K562 (cell line): Measurements from ENCODE around the gene RSBN1L. TPM values are rescaled to one million over a fixed set of nuclear protein-coding genes. Genes with fewer than 3 reads are reported as not detected.

ENCODE experiments used
- CBFA2T2 ChIP-seq: fragments of 450-650 bp; conservative IDR thresholded peaks from 2 replicates; pipeline ENCODE4 v1.6.1; 2017; ENCODE audit warnings: mild to moderate bottlenecking
- CGGBP1 ChIP-seq: fragments of 250-450 bp; sonication (Bioruptor Pico); IDR thresholded peaks from 2 replicates; pipeline ENCODE4 v1.9.0; 2021; ENCODE audit warnings: mild to moderate bottlenecking
- EGR1 ChIP-seq: fragments of 450-650 bp; conservative IDR thresholded peaks from 2 replicates; pipeline ENCODE4 v1.6.1; 2017; ENCODE audit warnings: mild to moderate bottlenecking
- ILF3 ChIP-seq: fragments of 450-650 bp; IDR thresholded peaks from 2 replicates; pipeline ENCODE4 v1.6.1; 2018; ENCODE audit warnings: antibody characterized with exemption, mild to moderate bottlenecking, moderate library complexity, borderline replicate concordance
- NCOR1 ChIP-seq: fragments of 450-650 bp; IDR thresholded peaks from 2 replicates; pipeline ENCODE4 v1.6.1; 2016; ENCODE audit warnings: mild to moderate bottlenecking, moderate library complexity
- NFRKB ChIP-seq: fragments of 450-650 bp; IDR thresholded peaks from 2 replicates; pipeline ENCODE4 v1.6.1; 2016; ENCODE audit warnings: low read depth
- NR2C1 ChIP-seq, 2 experiments: fragments of 450-650 bp; IDR thresholded peaks; 2 replicates each; pipeline ENCODE4 v1.6.1; 2017; ENCODE audit warnings: mild to moderate bottlenecking in 2 of 2, antibody characterized with exemption in 1 of 2, inconsistent platforms in 1 of 2, missing compliant biosample characterization in 1 of 2, missing genetic modification characterization in 1 of 2
- RBM14 ChIP-seq: fragments of 200-400 bp; formaldehyde crosslinking; IDR thresholded peaks from 2 replicates; pipeline ENCODE4 v1.6.1; 2018; ENCODE audit warnings: low read depth, mild to moderate bottlenecking, low read length, moderate library complexity, borderline replicate concordance; ENCODE audit not compliant: insufficient read depth
- SAFB2 ChIP-seq: fragments of 200-400 bp; formaldehyde crosslinking; IDR thresholded peaks from 2 replicates; pipeline ENCODE4 v1.6.1; 2018; ENCODE audit warnings: borderline replicate concordance, low read length, low read depth, moderate library complexity; ENCODE audit not compliant: severe bottlenecking
- SIN3B ChIP-seq: fragments of 450-650 bp; IDR thresholded peaks from 2 replicates; pipeline ENCODE4 v1.6.1; 2017; ENCODE audit warnings: low read depth, mild to moderate bottlenecking, moderate library complexity
- SMAD4 ChIP-seq: fragments of 250-450 bp; sonication (Bioruptor Pico); conservative IDR thresholded peaks from 2 replicates; pipeline ENCODE4 v1.8.0; 2021; ENCODE audit warnings: inconsistent platforms, mild to moderate bottlenecking, moderate library complexity
- SMARCC2 ChIP-seq: fragments of 450-650 bp; IDR thresholded peaks from 2 replicates; pipeline ENCODE4 v1.6.1; 2017; ENCODE audit warnings: antibody characterized with exemption, moderate library complexity, mild to moderate bottlenecking, low read depth
- TEAD1 ChIP-seq, 2 experiments: fragments of 450-650 bp in 1 of 2; sonication (generic) in 1 of 2; formaldehyde crosslinking; IDR thresholded peaks; 2 replicates each; pipeline versions ENCODE4 v1.4.0 to v1.8.0; 2020 to 2022; ENCODE audit warnings: mild to moderate bottlenecking in 2 of 2, missing genetic modification reagents in 1 of 2
- TSHZ1 ChIP-seq: fragments of 250-450 bp; sonication (Bioruptor Pico); IDR thresholded peaks from 2 replicates; pipeline ENCODE4 v1.4.0; 2020; ENCODE audit warnings: mild to moderate bottlenecking, moderate library complexity
- ZBTB17 ChIP-seq: fragments of 450-650 bp; formaldehyde crosslinking; IDR thresholded peaks from 2 replicates; pipeline ENCODE4 v1.4.0; 2020; ENCODE audit warnings: mild to moderate bottlenecking
- ZNF165 ChIP-seq: fragments of 250-450 bp; sonication (Bioruptor Pico); IDR thresholded peaks from 2 replicates; pipeline ENCODE4 v1.4.0; 2020; ENCODE audit warnings: borderline replicate concordance
- ZNF280B ChIP-seq: fragments of 250-450 bp; sonication (Bioruptor Pico); IDR thresholded peaks from 2 replicates; pipeline ENCODE4 v1.5.1; 2021; ENCODE audit warnings: mild to moderate bottlenecking
- ZNF41 ChIP-seq: fragments of 250-450 bp; sonication (Bioruptor Pico); conservative IDR thresholded peaks from 2 replicates; pipeline ENCODE4 v1.4.0; 2020; ENCODE audit warnings: mild to moderate bottlenecking
- polyA plus RNA-seq, 8 experiments: library from polyadenylated mRNA; depleted of rRNA in 4 of 8; stranded (reverse) in 5 of 8; unstranded in 3 of 8; fragments of >200 nt; fragmentation: Nextera tagmentation in 2 of 8; fragmentation: Illumina TruSeq in 1 of 8; extraction: Ambion mirVana in 2 of 8; extraction: Trizol in 1 of 8; gene quantifications; 2 replicates each; pipeline versions ENCODE4 v1.2.1 to v1.2.3, GENCODE V29; 2011 to 2014; ENCODE audit warnings: inconsistent platforms in 1 of 8, missing spikeins in 1 of 8
- total RNA-seq, 7 experiments: library from RNA; depleted of rRNA in 6 of 7; stranded (reverse); fragments of >200 nt in 6 of 7; fragmentation: Illumina TruSeq in 2 of 7; extraction: Trizol in 2 of 7; gene quantifications; 2 replicates each; pipeline versions ENCODE4 v1.2.1 to v1.2.3, GENCODE V29; 2011 to 2021; ENCODE audit warnings: low replicate concordance in 1 of 7
- TF ChIP-seq, protein P1 (sequence below): sonication (generic); formaldehyde crosslinking; IDR thresholded peaks from 2 replicates; pipeline ENCODE4 v1.9.0; 2022; ENCODE audit warnings: mild to moderate bottlenecking, missing genetic modification reagents
- TF ChIP-seq, protein P2 (sequence below), 2 experiments: fragments of 450-650 bp in 1 of 2; sonication (generic) in 1 of 2; formaldehyde crosslinking; conservative IDR thresholded peaks; 2 replicates each; pipeline versions ENCODE4 v1.4.0 to v1.8.1; 2020 to 2022; ENCODE audit warnings: mild to moderate bottlenecking in 1 of 2, missing genetic modification reagents in 1 of 2

Gene RSBN1L
- total and polyA plus RNA-seq, 9 of the 15 experiments (the other 6 are each of a cell fraction or from before 2014, with no cell fraction given): 6.2 to 35.2 (median 20.1) TPM

DNA sequence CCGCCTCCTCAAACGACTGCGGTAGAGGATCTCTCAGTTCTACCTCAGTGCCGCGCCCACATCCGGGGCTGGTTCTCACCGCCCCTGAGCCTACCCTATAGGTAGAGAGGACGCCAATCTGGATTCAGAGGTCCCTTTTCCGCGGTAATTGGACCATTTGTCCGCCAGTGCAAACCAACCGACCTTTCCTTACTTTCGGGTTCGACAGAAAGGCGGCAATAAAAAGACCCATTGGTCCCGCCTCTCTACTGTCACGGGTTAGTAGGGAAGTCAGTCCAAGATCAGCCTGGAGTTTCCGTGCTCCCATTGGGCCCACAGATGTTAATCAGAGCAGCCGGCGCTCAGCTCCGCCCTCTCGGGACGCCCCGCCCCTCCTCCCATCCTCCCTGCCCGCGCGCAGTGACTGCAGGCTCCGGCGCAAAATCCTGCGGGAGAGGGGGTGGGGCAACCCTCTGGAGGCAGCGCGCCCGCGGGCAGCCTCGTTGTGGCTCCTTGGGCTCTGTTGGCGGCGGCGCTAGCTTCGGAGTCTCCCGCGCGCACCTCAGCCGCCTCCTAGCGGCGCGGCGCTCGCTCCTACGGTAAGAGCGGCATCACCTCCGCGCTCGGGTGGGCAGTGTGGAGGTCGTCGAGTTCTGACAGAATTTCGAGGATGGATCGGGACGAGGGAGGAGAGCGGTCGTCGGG lies 102.3 kb downstream of the RSBN1L start, which contains the start of the genes PHTF2 and TMEM60 (continued):
- TF ChIP-seq ZNF165 (CRISPR knock-in tag): no peak
- TF ChIP-seq SMARCC2: no peak
- no peak for TF ChIP-seq ZNF41 (CRISPR knock-in tag)
- TF ChIP-seq ILF3: no peak
- TF ChIP-seq ZBTB17 (CRISPR knock-in tag): peak; percentile 71; the same call in 1 of the 2 replicates
- no peak for TF ChIP-seq ZNF280B (CRISPR knock-in tag)
- no peak for TF ChIP-seq CBFA2T2
- peak; percentile 14; the same call in 1 of the 2 replicates for TF ChIP-seq CGGBP1 (CRISPR knock-in tag)
- no peak for TF ChIP-seq RBM14
- 0 out of 2 replicates have a peak, but pooled peaks have one; percentile 21 for TF ChIP-seq SIN3B
- TF ChIP-seq TEAD1 (CRISPR knock-in tag; IDR thresholded peaks at IDR 0.05): 0 out of 4 replicates have a peak, but pooled peaks of 1 of the 2 experiments have one; percentile 38
- TF ChIP-seq, protein P1, sequence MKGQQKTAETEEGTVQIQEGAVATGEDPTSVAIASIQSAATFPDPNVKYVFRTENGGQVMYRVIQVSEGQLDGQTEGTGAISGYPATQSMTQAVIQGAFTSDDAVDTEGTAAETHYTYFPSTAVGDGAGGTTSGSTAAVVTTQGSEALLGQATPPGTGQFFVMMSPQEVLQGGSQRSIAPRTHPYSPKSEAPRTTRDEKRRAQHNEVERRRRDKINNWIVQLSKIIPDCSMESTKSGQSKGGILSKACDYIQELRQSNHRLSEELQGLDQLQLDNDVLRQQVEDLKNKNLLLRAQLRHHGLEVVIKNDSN: 0 out of 2 replicates have a peak, but pooled peaks have one; percentile 0
- TF ChIP-seq NCOR1: no peak
- 0 out of 2 replicates have a peak, but pooled peaks have one; percentile 29 for TF ChIP-seq TSHZ1
- TF ChIP-seq SAFB2: no peak
- no peak for TF ChIP-seq NFRKB
- TF ChIP-seq SMAD4 (CRISPR knock-in tag): peak; percentile 80
- TF ChIP-seq, protein P2, sequence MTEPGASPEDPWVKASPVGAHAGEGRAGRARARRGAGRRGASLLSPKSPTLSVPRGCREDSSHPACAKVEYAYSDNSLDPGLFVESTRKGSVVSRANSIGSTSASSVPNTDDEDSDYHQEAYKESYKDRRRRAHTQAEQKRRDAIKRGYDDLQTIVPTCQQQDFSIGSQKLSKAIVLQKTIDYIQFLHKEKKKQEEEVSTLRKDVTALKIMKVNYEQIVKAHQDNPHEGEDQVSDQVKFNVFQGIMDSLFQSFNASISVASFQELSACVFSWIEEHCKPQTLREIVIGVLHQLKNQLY (CRISPR knock-in tag; conservative IDR thresholded peaks at IDR 0.05): 0 out of 4 replicates have a peak, but pooled peaks of 1 of the 2 experiments have one; percentile 73
- peak; percentile 67; the same call in 1 of the 2 replicates for TF ChIP-seq EGR1
- no peak for TF ChIP-seq NR2C1 (IDR thresholded peaks at IDR 0.05)
- no peak for TF ChIP-seq NR2C1 (tag; IDR thresholded peaks at IDR 0.05)
